ENCODE results near the gene KRTAP3-1.

GRCh38 chr17:40962059-40962561, 46.8 kb downstream of the KRTAP3-1 start:
- TF ChIP-seq POLR2A (IDR thresholded peaks at IDR 0.05; ENCODE audit: low read length) (no peak), CTCF (IDR thresholded peaks at IDR 0.05) (no peak), RAD21 (conservative IDR thresholded peaks at IDR 0.05 in 1 of 2, IDR thresholded peaks at IDR 0.05 in 1 of 2) (no peak)
